Dendritic cell treated with granulocyte-macrophage colony-stimulating factor and Interleukin-4, amounts not matched to agents 40 ng/mL and 50 ng/mL, for 4 days (primary cell): ENCODE data around the gene ME1.
"Not testable (repeated sequence)": the region's sequence is repeated elsewhere in the genome, so short reads cannot be mapped to it uniquely, and the experiment has no call there.

Experiments
- H3K27ac Mint-ChIP-seq: one replicate; pipeline ENCODE4 v1.8.0; 2022; ENCODE audit warnings: mild to moderate bottlenecking, mixed read lengths
- H3K27me3 Mint-ChIP-seq: one replicate; pipeline ENCODE4 v1.8.0; 2022; ENCODE audit warnings: mild to moderate bottlenecking, mixed read lengths
- H3K36me3 Mint-ChIP-seq: one replicate; pipeline ENCODE4 v1.8.0; 2022; ENCODE audit warnings: low read depth, mixed read lengths
- H3K4me1 Mint-ChIP-seq: one replicate; pipeline ENCODE4 v1.8.0; 2022; ENCODE audit warnings: low read depth, mixed read lengths
- H3K4me3 Mint-ChIP-seq: one replicate; pipeline ENCODE4 v1.8.0; 2022; ENCODE audit warnings: mild to moderate bottlenecking, moderate library complexity, mixed read lengths
- H3K9me3 Mint-ChIP-seq: one replicate; pipeline ENCODE4 v1.8.0; 2022; ENCODE audit warnings: mixed read lengths
- intact Hi-C: fragments of 100-400 bp; cut with micrococcal nuclease; formaldehyde crosslinking; loops from one replicate; pipeline ENCODE4 v1.15.0; 2022

ME1 gene

GRCh38 chr6:83307849-83308248 lies 123.0 kb downstream of the ME1 start:
- Mint-ChIP-seq H3K27me3 (no peaks in the 10 kb centered on the region), H3K4me1 (no peaks in the 10 kb centered on the region)
- intact Hi-C loops: no loop called here

GRCh38 chr6:83303426-83303825 lies 127.4 kb downstream of the ME1 start:
- Mint-ChIP-seq H3K4me3 (no peak overlapping the region), H3K4me1 (no peaks in the 10 kb centered on the region), H3K36me3 (no peaks in the 10 kb centered on the region), H3K27me3 (no peaks in the 10 kb centered on the region), H3K27ac (no peak overlapping the region), H3K9me3 (peaks cover 16% of the 10 kb centered on the region)
- intact Hi-C loops: no loop called here

More at GRCh38 chr6:83307849-83308248, 123.0 kb downstream of the ME1 start:
- Mint-ChIP-seq H3K36me3 (peaks cover 18% of the 10 kb centered on the region), H3K9me3 (no peaks in the 10 kb centered on the region), H3K27ac (no peak overlapping the region), H3K4me3 (no peak overlapping the region)

- intact Hi-C loops: no loop called here
- no peaks in the 10 kb centered on the region for H3K4me1 Mint-ChIP-seq
- no peaks in the 10 kb centered on the region for H3K27me3 Mint-ChIP-seq
- H3K9me3 Mint-ChIP-seq: peaks cover 31% of the 10 kb centered on the region
- H3K36me3 Mint-ChIP-seq: peaks cover 14% of the 10 kb centered on the region
- no peak overlapping the region for H3K4me3 Mint-ChIP-seq
- H3K27ac Mint-ChIP-seq: no peak overlapping the region
These were observed 136.2 kb downstream of the ME1 start for GRCh38 chr6:83294676-83295075.

GRCh38 chr6:83292900-83293843 lies 137.7 kb downstream of the ME1 start:
- Mint-ChIP-seq H3K9me3 (peaks cover 31% of the 10 kb centered on the region), H3K36me3 (peaks cover 14% of the 10 kb centered on the region), H3K4me1 (no peaks in the 10 kb centered on the region), H3K27me3 (no peaks in the 10 kb centered on the region), H3K27ac (no peak overlapping the region), H3K4me3 (no peak overlapping the region)
- intact Hi-C loops: no loop called here

GRCh38 chr6:83287298-83287697 lies 143.6 kb downstream of the ME1 start:
- H3K4me3 Mint-ChIP-seq, H3K27ac Mint-ChIP-seq, H3K36me3 Mint-ChIP-seq, H3K27me3 Mint-ChIP-seq, intact Hi-C loops, H3K4me1 Mint-ChIP-seq: not testable (repeated sequence)
- H3K9me3 Mint-ChIP-seq: peaks cover 26% of the 10 kb centered on the region

- intact Hi-C loops: no loop called here
- Mint-ChIP-seq H3K27me3 (no peaks in the 10 kb centered on the region), H3K27ac (no peak overlapping the region), H3K9me3 (peaks cover 19% of the 10 kb centered on the region), H3K36me3 (no peaks in the 10 kb centered on the region), H3K4me1 (no peaks in the 10 kb centered on the region), H3K4me3 (no peak overlapping the region)
These were observed 144.9 kb downstream of the ME1 start for GRCh38 chr6:83285917-83286316.

- Mint-ChIP-seq H3K27me3 (no peaks in the 10 kb centered on the region), H3K36me3 (no peaks in the 10 kb centered on the region), H3K27ac (no peak overlapping the region), H3K9me3 (no peaks in the 10 kb centered on the region), H3K4me1 (no peaks in the 10 kb centered on the region), H3K4me3 (no peak overlapping the region)
- intact Hi-C loops: no loop called here
These were observed 157.3 kb downstream of the ME1 start for GRCh38 chr6:83273596-83273995.

GRCh38 chr6:83270971-83271719 lies 159.7 kb downstream of the ME1 start:
- H3K36me3 Mint-ChIP-seq: no peaks in the 10 kb centered on the region
- intact Hi-C loops: no loop called here
- H3K27ac Mint-ChIP-seq: no peak overlapping the region
- no peaks in the 10 kb centered on the region for H3K27me3 Mint-ChIP-seq
- no peaks in the 10 kb centered on the region for H3K4me1 Mint-ChIP-seq
- H3K9me3 Mint-ChIP-seq: no peaks in the 10 kb centered on the region
- no peak overlapping the region for H3K4me3 Mint-ChIP-seq

GRCh38 chr6:83265384-83265783 lies 165.5 kb downstream of the ME1 start:
- no peaks in the 10 kb centered on the region for H3K36me3 Mint-ChIP-seq

GRCh38 chr6:83260577-83260976 lies 170.3 kb downstream of the ME1 start:
- no peaks in the 10 kb centered on the region for H3K36me3 Mint-ChIP-seq
- H3K27ac Mint-ChIP-seq: no peak overlapping the region
- intact Hi-C loops: no loop called here
- H3K27me3 Mint-ChIP-seq: no peaks in the 10 kb centered on the region
- no peaks in the 10 kb centered on the region for H3K9me3 Mint-ChIP-seq
- H3K4me3 Mint-ChIP-seq: no peak overlapping the region
- H3K4me1 Mint-ChIP-seq: no peaks in the 10 kb centered on the region

More at GRCh38 chr6:83265384-83265783, 165.5 kb downstream of the ME1 start:
- no peak overlapping the region for H3K27ac Mint-ChIP-seq
- intact Hi-C loops: no loop called here
- H3K4me1 Mint-ChIP-seq: no peaks in the 10 kb centered on the region
- H3K9me3 Mint-ChIP-seq: no peaks in the 10 kb centered on the region
- no peak overlapping the region for H3K4me3 Mint-ChIP-seq
- H3K27me3 Mint-ChIP-seq: no peaks in the 10 kb centered on the region

GRCh38 chr6:83258517-83258916 lies 172.3 kb downstream of the ME1 start:
- Mint-ChIP-seq H3K27ac (no peak overlapping the region), H3K9me3 (no peaks in the 10 kb centered on the region), H3K27me3 (no peaks in the 10 kb centered on the region), H3K36me3 (no peaks in the 10 kb centered on the region), H3K4me3 (no peak overlapping the region), H3K4me1 (no peaks in the 10 kb centered on the region)
- intact Hi-C loops: no loop called here

- intact Hi-C loops: no loop called here
- Mint-ChIP-seq H3K9me3 (no peaks in the 10 kb centered on the region), H3K4me1 (no peaks in the 10 kb centered on the region), H3K27me3 (no peaks in the 10 kb centered on the region), H3K36me3 (peaks cover 2% of the 10 kb centered on the region), H3K27ac (no peak overlapping the region), H3K4me3 (no peak overlapping the region)
These were observed 173.1 kb downstream of the ME1 start for GRCh38 chr6:83257791-83258190.

GRCh38 chr6:83256719-83257118 lies 174.1 kb downstream of the ME1 start:
- peaks cover 13% of the 10 kb centered on the region for H3K36me3 Mint-ChIP-seq
- H3K27me3 Mint-ChIP-seq, H3K9me3 Mint-ChIP-seq, H3K27ac Mint-ChIP-seq, intact Hi-C loops, H3K4me1 Mint-ChIP-seq, H3K4me3 Mint-ChIP-seq: not testable (repeated sequence)

- Mint-ChIP-seq H3K36me3 (peaks cover 27% of the 10 kb centered on the region), H3K9me3 (peaks cover 6% of the 10 kb centered on the region), H3K4me1 (no peaks in the 10 kb centered on the region), H3K27me3 (no peaks in the 10 kb centered on the region), H3K4me3 (no peak overlapping the region), H3K27ac (no peak overlapping the region)
- intact Hi-C loops: no loop called here
These were observed 178.1 kb downstream of the ME1 start for GRCh38 chr6:83252719-83253118.
